Measurements from ENCODE around the gene DPM2.

Gene DPM2

DNA sequence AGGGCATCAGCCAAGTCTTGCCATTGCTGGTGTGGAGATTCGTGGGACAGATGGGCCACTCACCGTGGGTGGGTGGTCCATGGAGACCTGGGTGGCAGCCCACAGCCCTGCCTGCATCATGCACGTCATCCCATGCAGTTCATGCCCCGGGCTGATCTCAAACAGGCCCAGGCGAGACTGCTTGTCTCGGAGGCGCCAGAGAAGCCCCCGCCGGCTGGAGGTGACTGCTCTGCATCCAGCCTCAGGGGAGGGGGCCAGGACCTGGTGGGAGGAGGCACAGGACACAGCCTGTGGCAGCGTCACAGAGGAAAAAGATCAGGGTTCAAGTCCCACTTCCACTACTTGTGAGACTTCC lies 8.1 kb downstream of the DPM2 start:
- H3K27ac ChIP-seq (ENCODE audit: low read depth, low read length), result no peak overlapping the region
- H3K9me3 ChIP-seq (ENCODE audit: low read length), result no peaks in the 10 kb centered on the region
- H3K4me3 ChIP-seq (ENCODE audit: low read depth in 1 of 2, low read length in 2 of 2), result no peak overlapping the region
- H3K9ac ChIP-seq (ENCODE audit: low read length), result no peak overlapping the region
- peaks cover 16% of the 10 kb centered on the region for H3K4me1 ChIP-seq (ENCODE audit: insufficient read depth, low read length)
- H3K27me3 ChIP-seq (ENCODE audit: control insufficient read depth in 1 of 2, insufficient read depth in 2 of 2, low read length in 2 of 2), result peaks cover 23 to 63% of the 10 kb centered on the region in 2 donors
- no peaks in the 10 kb centered on the region for H3K36me3 ChIP-seq (ENCODE audit: insufficient read depth, low read length)

DNA sequence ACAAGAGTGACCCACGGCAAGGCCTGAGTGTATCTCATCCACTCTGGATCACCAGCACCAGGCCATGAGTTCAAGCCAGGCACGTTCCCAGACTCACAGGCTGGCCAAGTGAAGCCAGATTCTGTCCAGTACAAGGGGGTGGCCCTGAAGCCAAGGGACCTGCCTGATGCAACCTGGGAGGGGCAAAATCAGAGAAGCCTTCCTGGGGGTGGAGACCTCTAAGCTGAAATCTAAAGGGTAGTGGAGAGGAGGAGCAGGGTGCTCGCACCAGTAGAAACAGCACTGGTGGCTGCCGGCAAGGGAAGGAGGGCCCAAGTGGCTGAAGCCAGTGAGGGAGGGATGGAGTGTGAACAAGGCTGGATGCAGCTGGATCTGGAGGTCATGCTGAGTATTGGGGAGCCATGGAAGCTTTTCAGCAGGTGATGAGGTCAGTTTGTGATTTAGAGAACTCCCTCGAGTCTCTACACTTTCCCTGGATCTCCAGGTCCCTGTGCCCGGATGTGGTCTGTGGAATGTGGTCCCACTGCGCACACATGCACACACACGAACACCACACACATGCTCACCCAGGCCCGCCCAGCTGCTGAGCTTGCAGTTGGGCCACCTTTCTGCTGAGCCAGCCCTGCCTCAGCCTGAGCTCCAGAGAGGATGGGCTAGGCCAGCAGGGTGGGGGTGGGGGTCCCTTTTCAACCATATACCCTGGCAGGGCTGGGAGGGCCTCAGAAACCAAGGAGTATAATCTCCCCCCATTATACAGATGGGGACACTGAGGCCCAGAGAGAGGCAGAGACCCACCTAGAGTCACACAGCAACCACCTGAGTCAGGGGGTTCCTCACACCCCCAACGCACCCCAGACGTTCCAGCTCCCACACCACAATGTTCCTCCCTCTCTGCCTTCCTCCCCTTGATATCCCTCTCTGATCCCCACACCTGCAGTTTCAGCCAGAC lies 8.7 kb downstream of the DPM2 start:
- Histone ChIP-seq H3K4me1 (ENCODE audit: insufficient read depth, low read length) (peaks cover 16% of the 10 kb centered on the region), H3K9ac (ENCODE audit: low read length) (no peak overlapping the region), H3K36me3 (ENCODE audit: insufficient read depth, low read length) (no peaks in the 10 kb centered on the region), H3K27me3 (ENCODE audit: control insufficient read depth in 1 of 2, insufficient read depth in 2 of 2, low read length in 2 of 2) (peaks cover 23 to 63% of the 10 kb centered on the region in 2 donors), H3K9me3 (ENCODE audit: low read length) (no peaks in the 10 kb centered on the region), H3K4me3 (ENCODE audit: low read depth in 1 of 2, low read length in 2 of 2) (no peak overlapping the region), H3K27ac (ENCODE audit: low read depth, low read length) (no peak overlapping the region)

DNA sequence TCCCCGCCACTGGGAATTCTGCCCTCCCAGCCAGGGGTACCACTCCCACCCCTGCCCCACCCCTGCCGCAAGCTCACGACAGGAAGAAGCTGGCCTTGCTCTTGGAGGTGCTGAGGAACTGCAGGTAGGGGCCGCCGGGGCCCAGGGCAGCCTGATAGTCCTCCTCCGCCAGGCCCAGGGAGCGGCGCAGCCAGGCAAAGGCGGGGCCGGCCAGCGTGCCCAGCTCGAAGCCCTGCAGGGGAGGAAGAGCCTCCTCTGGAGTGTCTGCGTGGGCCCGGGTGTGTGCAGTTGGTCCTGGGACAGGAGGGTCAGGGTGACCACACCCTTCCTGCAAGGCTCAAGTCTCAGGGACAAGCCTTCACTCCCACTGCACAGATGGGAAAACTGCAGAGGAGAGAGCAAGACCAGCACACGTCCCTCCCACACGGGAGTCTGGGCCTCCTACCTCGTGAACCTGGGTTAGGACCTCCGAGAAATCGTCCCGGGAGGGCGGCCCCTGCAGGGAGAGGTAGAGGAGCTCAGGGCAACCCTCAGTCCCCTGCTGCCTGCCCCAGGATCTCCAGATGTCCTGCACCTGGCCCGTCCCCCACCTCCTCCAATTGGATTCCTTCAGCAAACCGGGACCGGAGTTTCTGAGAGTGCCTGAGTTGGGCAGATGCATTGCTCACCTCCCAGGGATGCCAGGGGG lies 9.5 kb downstream of the DPM2 start:
- Histone ChIP-seq H3K4me3 (ENCODE audit: low read depth in 1 of 2, low read length in 2 of 2) (no peak overlapping the region), H3K27ac (ENCODE audit: low read depth, low read length) (no peak overlapping the region), H3K9ac (ENCODE audit: low read length) (no peak overlapping the region), H3K4me1 (ENCODE audit: insufficient read depth, low read length) (peaks cover 16% of the 10 kb centered on the region), H3K27me3 (ENCODE audit: control insufficient read depth in 1 of 2, insufficient read depth in 2 of 2, low read length in 2 of 2) (peaks cover 23 to 63% of the 10 kb centered on the region in 2 donors), H3K36me3 (ENCODE audit: insufficient read depth, low read length) (no peaks in the 10 kb centered on the region), H3K9me3 (ENCODE audit: low read length) (no peaks in the 10 kb centered on the region)

DNA sequence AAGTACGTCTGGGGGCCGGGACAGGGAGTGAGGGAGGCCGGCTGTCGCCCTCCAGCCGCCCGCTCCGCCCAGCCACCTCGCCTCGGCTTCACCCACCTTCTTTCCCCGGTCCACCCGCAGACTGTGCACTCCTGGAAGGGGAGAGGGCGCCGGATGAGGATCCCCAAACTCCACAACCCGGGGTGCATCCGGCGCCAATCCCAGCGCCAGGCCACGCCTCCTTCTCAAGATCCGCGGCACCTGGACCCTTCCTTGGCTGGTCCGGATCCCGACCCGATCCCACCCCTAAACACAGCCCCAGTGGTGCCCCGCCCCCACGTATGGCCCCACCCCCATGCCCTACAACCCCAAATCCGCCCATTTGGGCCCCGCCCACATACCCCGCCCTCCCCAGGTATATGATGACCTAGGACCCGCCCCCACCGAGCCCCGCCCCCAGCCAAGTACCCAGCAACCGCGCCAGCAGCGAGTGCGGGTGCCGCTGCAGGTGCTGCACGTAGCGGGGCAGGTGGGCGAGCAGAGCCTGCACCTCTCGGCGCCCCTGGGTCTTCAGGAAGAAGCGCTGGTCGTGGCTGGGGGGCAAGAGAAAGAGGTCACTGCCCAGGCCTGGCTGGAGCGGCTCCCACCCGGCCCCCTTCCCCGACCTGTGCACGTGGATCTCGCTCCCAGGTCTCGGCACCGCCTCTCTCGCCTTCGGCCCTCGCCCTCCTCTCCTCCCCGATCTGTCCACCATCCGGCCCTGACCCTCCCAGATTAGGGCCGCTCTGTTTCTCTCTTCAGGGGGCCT lies 10.3 kb downstream of the DPM2 start:
- H3K4me3 ChIP-seq (ENCODE audit: low read depth in 1 of 2, low read length in 2 of 2), result no peak overlapping the region
- no peaks in the 10 kb centered on the region for H3K9me3 ChIP-seq (ENCODE audit: low read length)
- no peak overlapping the region for H3K9ac ChIP-seq (ENCODE audit: low read length)

DNA sequence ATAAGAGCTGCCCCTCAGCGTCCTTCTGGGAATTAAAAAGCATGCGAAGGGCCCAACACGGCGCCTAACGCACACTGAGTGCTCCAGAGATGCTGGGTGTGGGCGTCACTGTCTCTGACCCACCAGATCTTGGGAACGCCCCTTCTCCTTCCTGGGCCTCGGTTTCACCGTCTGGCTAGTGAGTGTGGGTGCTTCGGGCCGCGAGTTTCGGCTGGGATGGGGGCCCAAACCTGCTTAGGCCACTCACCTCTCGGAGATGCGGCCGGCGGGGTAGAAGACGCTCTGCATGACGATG lies 10.8 kb downstream of the DPM2 start:
- no peak overlapping the region for H3K27ac ChIP-seq (ENCODE audit: low read depth, low read length)
- H3K4me1 ChIP-seq (ENCODE audit: insufficient read depth, low read length), result peaks cover 16% of the 10 kb centered on the region
- H3K9ac ChIP-seq (ENCODE audit: low read length), result no peak overlapping the region
- H3K36me3 ChIP-seq (ENCODE audit: insufficient read depth, low read length), result no peaks in the 10 kb centered on the region
- no peak overlapping the region for H3K4me3 ChIP-seq (ENCODE audit: low read depth in 1 of 2, low read length in 2 of 2)
- H3K9me3 ChIP-seq (ENCODE audit: low read length), result no peaks in the 10 kb centered on the region
- H3K27me3 ChIP-seq (ENCODE audit: control insufficient read depth in 1 of 2, insufficient read depth in 2 of 2, low read length in 2 of 2), result peaks cover 23 to 65% of the 10 kb centered on the region in 2 donors

More for the DNA sequence above, 10.3 kb downstream of the DPM2 start:
- Histone ChIP-seq H3K36me3 (ENCODE audit: insufficient read depth, low read length) (no peaks in the 10 kb centered on the region), H3K27me3 (ENCODE audit: control insufficient read depth in 1 of 2, insufficient read depth in 2 of 2, low read length in 2 of 2) (peaks cover 23 to 63% of the 10 kb centered on the region in 2 donors), H3K27ac (ENCODE audit: low read depth, low read length) (no peak overlapping the region), H3K4me1 (ENCODE audit: insufficient read depth, low read length) (peaks cover 16% of the 10 kb centered on the region)

DNA sequence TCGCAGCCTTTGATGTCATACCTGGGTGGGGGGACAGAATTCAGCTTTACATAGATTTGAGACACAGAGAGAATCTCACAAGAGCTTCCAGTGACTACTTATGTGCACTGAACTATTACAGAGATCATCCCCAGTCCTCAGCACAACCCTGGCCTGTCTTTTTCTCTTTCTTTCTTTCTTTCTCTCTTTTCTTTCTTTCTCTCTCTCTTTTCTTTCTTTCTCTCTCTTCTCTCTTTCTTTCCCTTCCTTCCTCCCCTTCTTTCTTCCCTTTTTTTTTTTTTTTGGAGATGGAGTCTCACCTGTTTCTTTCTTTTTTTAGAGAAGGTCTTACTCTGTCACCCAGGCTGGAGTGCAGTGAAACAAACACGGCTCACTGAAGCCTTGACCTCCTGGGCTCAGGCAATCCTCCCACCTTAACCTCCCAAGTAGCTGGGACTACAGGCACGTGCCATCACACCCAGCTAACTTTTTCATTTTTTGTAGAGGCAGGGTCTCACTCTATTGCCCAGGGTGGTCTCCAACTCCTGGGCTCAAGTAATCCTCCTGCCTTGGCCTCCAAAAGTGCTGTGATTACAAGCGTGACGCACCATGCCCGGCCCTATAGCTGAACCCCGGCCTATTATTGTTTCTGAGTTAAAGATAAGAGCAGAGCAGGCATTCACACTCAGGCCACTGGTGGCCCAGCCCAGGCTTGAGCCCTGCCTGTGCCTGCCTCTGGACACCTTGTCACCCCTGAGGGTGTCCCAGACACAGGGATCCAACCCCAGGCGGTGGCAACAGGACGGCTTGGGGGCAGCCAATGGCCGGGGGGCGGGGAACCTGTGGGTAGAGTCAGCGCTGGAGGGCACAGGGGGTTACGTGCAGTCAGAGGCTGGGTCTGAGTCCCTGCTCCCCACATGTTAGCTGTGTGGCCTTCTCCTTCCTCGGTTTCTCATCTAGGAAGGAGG lies 11.4 kb downstream of the DPM2 start:
- no peaks in the 10 kb centered on the region for H3K36me3 ChIP-seq (ENCODE audit: insufficient read depth, low read length)
- H3K9ac ChIP-seq (ENCODE audit: low read length), result no peak overlapping the region
- no peak overlapping the region for H3K27ac ChIP-seq (ENCODE audit: low read depth, low read length)
- H3K9me3 ChIP-seq (ENCODE audit: low read length), result no peaks in the 10 kb centered on the region
- peaks cover 11% of the 10 kb centered on the region for H3K4me1 ChIP-seq (ENCODE audit: insufficient read depth, low read length)
- peaks cover 23 to 64% of the 10 kb centered on the region in 2 donors for H3K27me3 ChIP-seq (ENCODE audit: control insufficient read depth in 1 of 2, insufficient read depth in 2 of 2, low read length in 2 of 2)
- H3K4me3 ChIP-seq (ENCODE audit: low read depth in 1 of 2, low read length in 2 of 2), result no peak overlapping the region

DNA sequence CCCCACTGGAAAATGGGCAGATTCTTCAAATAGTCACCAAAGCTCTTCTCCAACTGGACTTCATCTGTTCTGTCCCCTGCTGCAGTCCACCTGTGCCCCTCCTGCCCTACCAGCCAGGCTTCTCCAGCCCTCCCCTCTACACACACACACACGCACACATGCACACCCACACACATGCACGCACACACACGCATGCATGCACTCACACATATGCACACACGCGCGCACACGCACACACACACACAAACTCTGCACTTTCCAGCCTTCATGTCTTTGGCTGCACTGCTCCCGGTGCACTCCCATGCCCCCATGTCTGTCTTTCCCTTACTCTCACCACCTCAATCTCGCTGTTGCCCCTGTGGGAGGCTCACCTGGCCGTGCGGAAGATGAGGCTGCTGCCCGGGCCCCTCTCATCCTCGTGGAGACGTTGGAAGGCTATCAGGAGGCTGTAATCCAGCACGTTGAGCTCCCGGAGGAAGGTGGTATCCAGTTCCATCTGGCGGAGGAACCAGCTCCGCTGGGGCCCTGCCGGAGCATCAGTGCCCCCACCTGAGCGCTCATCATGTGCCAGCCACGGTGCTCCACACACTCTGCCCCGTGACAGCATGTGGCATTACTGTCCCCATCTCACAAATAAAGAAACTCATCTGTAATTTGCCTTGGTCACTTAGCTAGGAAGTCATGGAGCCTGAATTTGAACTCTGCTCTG lies 12.8 kb downstream of the DPM2 start:
- H3K36me3 ChIP-seq (ENCODE audit: insufficient read depth, low read length), result no peaks in the 10 kb centered on the region
- no peaks in the 10 kb centered on the region for H3K4me1 ChIP-seq (ENCODE audit: insufficient read depth, low read length)
- no peak overlapping the region for H3K9ac ChIP-seq (ENCODE audit: low read length)
- H3K27ac ChIP-seq (ENCODE audit: low read depth, low read length), result no peak overlapping the region
- H3K4me3 ChIP-seq (ENCODE audit: low read depth in 1 of 2, low read length in 2 of 2), result no peak overlapping the region
- H3K27me3 ChIP-seq (ENCODE audit: control insufficient read depth in 1 of 2, insufficient read depth in 2 of 2, low read length in 2 of 2), result peaks cover 23 to 50% of the 10 kb centered on the region in 2 donors
- no peaks in the 10 kb centered on the region for H3K9me3 ChIP-seq (ENCODE audit: low read length)

DNA sequence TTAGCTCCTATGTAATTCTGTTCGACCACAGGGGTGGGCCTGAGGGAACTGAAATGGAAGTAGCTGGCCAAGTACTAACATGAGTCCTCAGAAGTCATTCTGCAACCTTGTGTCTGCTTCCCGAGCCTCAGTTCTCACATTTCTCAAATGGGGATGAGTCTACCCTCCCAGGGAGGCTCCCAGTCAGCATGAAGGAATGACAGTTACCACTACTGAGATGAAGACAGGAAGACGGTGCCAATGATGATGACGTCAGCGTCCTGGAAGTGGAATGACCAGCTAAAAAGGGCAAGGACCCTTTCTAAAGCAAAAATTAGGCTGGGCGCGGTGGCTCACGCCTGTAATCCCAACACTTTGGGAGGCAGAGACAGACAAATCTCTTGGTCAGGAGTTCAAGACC lies 13.9 kb downstream of the DPM2 start:
- Histone ChIP-seq H3K27me3 (ENCODE audit: control insufficient read depth in 1 of 2, insufficient read depth in 2 of 2, low read length in 2 of 2) (peaks cover 21 to 40% of the 10 kb centered on the region in 2 donors), H3K27ac (ENCODE audit: low read depth, low read length) (no peak overlapping the region), H3K9me3 (ENCODE audit: low read length) (no peaks in the 10 kb centered on the region), H3K9ac (ENCODE audit: low read length) (no peak overlapping the region), H3K4me1 (ENCODE audit: insufficient read depth, low read length) (no peaks in the 10 kb centered on the region), H3K4me3 (ENCODE audit: low read depth in 1 of 2, low read length in 2 of 2) (no peak overlapping the region), H3K36me3 (ENCODE audit: insufficient read depth, low read length) (no peaks in the 10 kb centered on the region)

DNA sequence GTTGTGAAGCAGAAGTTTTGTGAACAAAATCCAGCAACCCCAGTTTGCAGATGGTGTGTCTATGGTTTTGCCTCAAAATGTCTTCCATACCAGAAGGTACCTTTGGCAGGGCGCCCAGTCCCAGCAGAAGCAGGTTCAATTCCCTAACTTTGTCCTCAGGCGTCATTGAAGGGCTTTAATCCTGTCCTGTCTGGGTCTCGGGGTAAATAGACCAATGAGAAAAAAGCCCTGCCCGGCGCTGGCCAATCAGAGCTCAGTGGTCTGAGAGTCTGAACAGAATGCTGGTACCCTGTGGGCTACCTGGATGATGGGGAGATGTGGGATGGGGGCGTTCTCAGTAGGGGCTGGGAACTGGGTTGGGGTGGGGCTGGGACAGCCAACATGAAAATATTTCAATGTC lies 14.6 kb downstream of the DPM2 start:
- no peaks in the 10 kb centered on the region for H3K9me3 ChIP-seq (ENCODE audit: low read length)
- H3K4me1 ChIP-seq (ENCODE audit: insufficient read depth, low read length), result no peaks in the 10 kb centered on the region
- no peak overlapping the region for H3K4me3 ChIP-seq (ENCODE audit: low read depth in 1 of 2, low read length in 2 of 2)
- no peak overlapping the region for H3K9ac ChIP-seq (ENCODE audit: low read length)
- peaks cover 14 to 35% of the 10 kb centered on the region in 2 donors for H3K27me3 ChIP-seq (ENCODE audit: control insufficient read depth in 1 of 2, insufficient read depth in 2 of 2, low read length in 2 of 2)
- H3K36me3 ChIP-seq (ENCODE audit: insufficient read depth, low read length), result no peaks in the 10 kb centered on the region
- H3K27ac ChIP-seq (ENCODE audit: low read depth, low read length), result no peak overlapping the region

DNA sequence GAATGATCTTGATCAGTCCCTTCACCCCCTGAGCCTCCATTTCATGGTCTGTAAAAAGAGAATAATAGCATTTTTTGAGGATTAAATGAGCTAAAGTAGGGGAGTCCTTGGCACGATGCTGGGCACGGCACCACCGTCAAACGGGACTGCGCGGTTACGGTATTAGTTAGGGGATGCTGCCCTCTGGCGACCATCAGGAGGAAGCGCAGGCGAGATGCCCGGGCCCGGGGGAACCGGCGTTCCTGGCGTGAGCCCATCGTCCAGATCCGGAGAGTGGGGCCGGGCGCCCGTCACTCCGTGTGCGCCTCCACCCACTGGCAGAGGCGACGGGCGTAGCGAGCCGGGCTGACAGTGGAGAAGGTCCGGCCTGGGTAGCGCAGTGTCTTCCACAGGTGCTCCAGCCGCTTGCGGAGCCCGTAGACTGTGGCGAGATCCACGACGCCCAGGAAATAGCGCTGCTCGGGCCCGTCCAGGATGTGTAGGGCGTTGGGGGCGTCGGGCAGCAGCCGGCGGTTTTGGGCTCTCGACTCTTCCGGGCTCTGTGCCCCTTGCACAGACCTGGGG lies 16.0 kb downstream of the DPM2 start:
- Histone ChIP-seq H3K9me3 (ENCODE audit: low read length) (no peaks in the 10 kb centered on the region), H3K4me3 (ENCODE audit: low read depth in 1 of 2, low read length in 2 of 2) (peak overlapping the region in 1 of 2 donors; percentile 22), H3K27me3 (ENCODE audit: control insufficient read depth in 1 of 2, insufficient read depth in 2 of 2, low read length in 2 of 2) (peaks cover 9 to 24% of the 10 kb centered on the region in 2 donors), H3K27ac (ENCODE audit: low read depth, low read length) (no peak overlapping the region), H3K4me1 (ENCODE audit: insufficient read depth, low read length) (peaks cover 4% of the 10 kb centered on the region), H3K36me3 (ENCODE audit: insufficient read depth, low read length) (no peaks in the 10 kb centered on the region), H3K9ac (ENCODE audit: low read length) (no peak overlapping the region)
